Fibroblast of villous mesenchyme (primary cell): ENCODE results near the gene ZBTB8A. TPM values are rescaled to one million over a fixed set of nuclear protein-coding genes. Genes with fewer than 3 reads are reported as not detected.
"Not testable (repeated sequence)": the region's sequence is repeated elsewhere in the genome, so short reads cannot be mapped to it uniquely, and the experiment has no call there.

ENCODE experiments used
- DNase-seq: peaks from one replicate; pipeline ENCODE4 v3.0.0-alpha.2; 2010; ENCODE audit warnings: low read depth
- H3K4me3 ChIP-seq: 2 replicates; pipeline ENCODE4 v1.5.1; 2011; ENCODE audit warnings: low read depth, mild to moderate bottlenecking, low read length
- CTCF ChIP-seq: IDR thresholded peaks from 2 replicates; pipeline ENCODE4 v1.5.1; 2012; ENCODE audit warnings: low read depth, mild to moderate bottlenecking, low read length; ENCODE audit not compliant: insufficient read depth
- total RNA-seq: library from RNA; depleted of rRNA; stranded (reverse); fragments of >200 nt; gene quantifications from 2 replicates; pipeline ENCODE4 v1.2.3, GENCODE V29; 2012

Gene ZBTB8A
- total RNA-seq, 1 donor, result 5.6 TPM

GRCh38 chr1:32546611-32547010, 7.4 kb downstream of the ZBTB8A start:
- no peak for DNase-seq
- no peak overlapping the region for H3K4me3 ChIP-seq
- TF ChIP-seq CTCF, result no peak

- no peak for TF ChIP-seq CTCF
- no peak overlapping the region for H3K4me3 ChIP-seq
- DNase-seq, result no peak
Observed at GRCh38 chr1:32549616-32550015, 10.4 kb downstream of the ZBTB8A start.

DNA sequence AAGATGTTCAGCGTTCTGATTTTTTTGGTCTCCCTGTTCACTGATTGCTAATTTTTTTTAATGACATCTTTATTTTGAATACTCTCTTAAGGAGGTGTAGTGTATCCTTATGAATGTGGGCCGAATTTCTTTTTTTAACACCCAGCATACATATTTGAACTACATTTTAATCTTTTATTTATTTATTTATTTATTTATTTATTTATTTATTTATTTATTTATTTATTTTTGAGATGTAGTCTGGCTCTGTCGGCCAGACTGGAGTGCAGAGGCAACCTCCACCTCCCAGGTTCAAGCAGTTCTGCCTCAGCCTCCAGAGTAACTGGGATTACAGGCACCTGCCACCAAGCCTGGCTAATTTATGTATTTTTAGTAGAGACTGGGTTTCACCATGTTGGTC, 15.1 kb downstream of the ZBTB8A start:
- no peak overlapping the region for H3K4me3 ChIP-seq
- DNase-seq, result no peak
- TF ChIP-seq CTCF, result no peak

DNA sequence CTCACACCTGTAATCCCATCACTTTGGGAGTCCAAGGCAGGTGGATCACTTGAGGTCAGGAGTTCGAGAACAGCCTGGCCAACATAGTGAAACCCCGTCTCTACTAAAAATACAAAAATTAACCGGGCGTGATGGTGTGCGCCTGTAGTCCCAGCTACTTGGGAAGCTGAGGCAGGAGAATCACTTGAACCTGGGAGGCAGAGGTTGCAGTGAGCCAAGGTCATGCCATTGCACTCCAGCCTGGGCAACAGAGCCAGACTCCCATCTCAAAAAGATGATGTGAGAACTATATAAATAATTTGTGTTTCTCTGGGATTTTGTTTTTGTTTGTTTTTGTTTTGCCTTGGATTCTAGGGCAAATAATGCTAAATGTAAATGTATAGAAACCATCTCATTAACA, 17.8 kb downstream of the ZBTB8A start:
- DNase-seq, H3K4me3 ChIP-seq: not testable (repeated sequence)

DNA sequence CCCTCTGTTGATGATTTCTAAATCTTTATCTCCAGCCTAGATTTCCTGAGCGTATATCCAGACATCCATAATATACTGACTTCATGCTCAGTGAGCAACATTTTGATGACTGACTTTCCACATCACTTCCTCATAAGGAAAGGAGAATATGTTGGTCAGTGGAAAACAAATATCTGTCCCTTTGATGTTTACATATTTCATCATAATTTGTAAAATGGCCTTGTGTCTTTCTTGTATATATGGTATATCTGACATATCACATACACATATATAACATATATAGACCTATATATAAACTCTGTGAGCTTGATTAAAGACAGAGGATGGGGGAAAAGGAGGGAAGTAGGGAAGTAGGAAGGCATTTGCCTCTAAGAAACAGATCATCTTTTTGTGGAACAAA, 18.6 kb downstream of the ZBTB8A start:
- no peak for TF ChIP-seq CTCF
- DNase-seq, result no peak
- no peak overlapping the region for H3K4me3 ChIP-seq

DNA sequence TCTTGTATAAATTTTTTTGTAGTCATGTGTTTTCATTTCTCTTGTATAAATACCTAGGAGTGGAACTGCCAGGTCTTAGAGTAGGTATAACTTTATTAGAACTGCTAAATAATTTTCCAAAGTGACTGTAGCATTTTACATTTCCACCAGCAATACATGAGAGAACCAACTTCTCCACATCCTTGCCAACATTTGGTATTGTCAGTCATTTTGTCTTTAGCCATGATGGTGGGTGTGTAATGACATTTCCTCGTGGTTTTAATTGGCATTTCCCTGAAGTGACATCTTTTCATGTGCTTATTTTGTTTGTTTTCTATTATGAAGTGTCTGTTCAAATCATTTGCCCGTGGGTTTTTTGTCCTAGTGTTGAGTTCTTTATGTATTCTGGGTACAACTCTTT, 29.7 kb downstream of the ZBTB8A start:
- no peak for TF ChIP-seq CTCF
- no peak for DNase-seq
- no peak overlapping the region for H3K4me3 ChIP-seq

DNA sequence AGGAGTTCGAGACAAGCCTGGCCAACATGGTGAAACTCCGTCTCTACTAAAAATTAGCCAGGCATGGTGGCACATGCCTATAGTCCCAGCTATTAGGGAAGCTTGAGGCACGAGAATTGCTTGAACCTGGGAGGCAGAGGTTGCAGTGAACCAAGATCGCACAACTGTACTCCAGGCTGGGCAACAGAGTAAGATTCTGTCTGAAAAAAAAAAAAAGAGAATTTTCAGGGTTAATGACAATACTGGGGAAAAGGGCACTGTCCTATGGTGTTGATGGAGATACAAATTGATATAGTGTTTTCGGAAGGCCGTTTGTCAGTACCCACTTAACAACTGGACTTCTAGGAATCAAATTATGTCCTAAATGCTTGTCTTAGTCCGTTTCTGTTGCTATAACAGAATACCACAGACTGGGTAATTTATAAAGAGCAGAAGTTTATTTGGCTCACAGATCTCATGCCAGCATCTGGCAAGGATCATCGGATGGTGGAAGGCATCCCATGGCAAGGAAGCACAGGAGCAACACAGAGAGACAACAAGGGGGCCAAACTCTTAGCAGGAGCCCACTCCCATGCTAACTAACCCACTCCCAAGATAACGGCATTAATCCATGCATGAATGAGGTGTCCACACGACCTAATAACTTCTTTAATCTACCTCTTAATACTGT, 41.3 kb downstream of the ZBTB8A start:
- no peak overlapping the region for H3K4me3 ChIP-seq
- no peak for DNase-seq
- TF ChIP-seq CTCF, result no peak

GRCh38 chr1:32592943-32593342, 53.7 kb downstream of the ZBTB8A start:
- DNase-seq, result peak; percentile 10
- H3K4me3 ChIP-seq, result no peak overlapping the region
- TF ChIP-seq CTCF, result no peak
